Measurements from ENCODE around the gene TPRA1. TPM values are rescaled to one million over a fixed set of nuclear protein-coding genes. Genes with fewer than 3 reads are reported as not detected.

Gene TPRA1
- total and polyA plus RNA-seq, 2 experiments from 2014 or later: 16.7 to 30.4 TPM

GRCh38 chr3:127551178-127551577 lies 39.4 kb downstream of the TPRA1 start:
- Mint-ChIP-seq H3K27me3 (ENCODE audit: insufficient read depth, low read depth, poor library complexity) (peaks cover 7% of the 10 kb centered on the region), H3K27ac (no peak overlapping the region), H3K4me3 (no peak overlapping the region), H3K9me3 (no peaks in the 10 kb centered on the region), H3K36me3 (ENCODE audit: low read depth) (no peaks in the 10 kb centered on the region; the same call in 2 of the 3 replicates), H3K4me1 (peaks cover 20% of the 10 kb centered on the region)
- no peak overlapping the region for H3K4me3 ChIP-seq
- no peaks in the 10 kb centered on the region for H3K79me2 ChIP-seq (replicated peaks; ENCODE audit: insufficient read depth)
- H3K27me3 ChIP-seq (ENCODE audit: insufficient read depth): peaks cover 9% of the 10 kb centered on the region; the same call in 1 of the 2 replicates
- H3K9me2 ChIP-seq (ENCODE audit: insufficient read depth): no peaks in the 10 kb centered on the region
- no peak overlapping the region for H2AFZ ChIP-seq
- H3K4me1 ChIP-seq (ENCODE audit: insufficient read depth): peaks cover 3% of the 10 kb centered on the region; the same call in 1 of the 2 replicates
- H4K20me1 ChIP-seq (replicated peaks; ENCODE audit: insufficient read depth): no peaks in the 10 kb centered on the region
- no peak for TF ChIP-seq CTCF (conservative IDR thresholded peaks at IDR 0.05; ENCODE audit: low read depth in 2 of 2)
- no peak for TF ChIP-seq STAT1 (IDR thresholded peaks at IDR 0.05; ENCODE audit: unreplicated experiment)
- no peak for TF ChIP-seq ZNF462 (CRISPR knock-in tag; IDR thresholded peaks at IDR 0.05)
- TF ChIP-seq ETS1 (IDR thresholded peaks at IDR 0.05): no peak
- TF ChIP-seq REST (IDR thresholded peaks at IDR 0.05; ENCODE audit: unreplicated experiment): no peak
- no peak for TF ChIP-seq CREB1 (CRISPR knock-in tag; IDR thresholded peaks at IDR 0.05; ENCODE audit: low read depth)
- TF ChIP-seq EZH2 (IDR thresholded peaks at IDR 0.05; ENCODE audit: low read depth, unreplicated experiment): no peak
- no peak for TF ChIP-seq NANOG (IDR thresholded peaks at IDR 0.05; ENCODE audit: borderline replicate concordance)
- no peak for TF ChIP-seq JUNB (IDR thresholded peaks at IDR 0.05; ENCODE audit: unreplicated experiment)
- TF ChIP-seq POLR2AphosphoS5 (IDR thresholded peaks at IDR 0.05; ENCODE audit: low read depth): no peak
- TF ChIP-seq ZNF114 (CRISPR knock-in tag; IDR thresholded peaks at IDR 0.05): no peak
- no peak for TF ChIP-seq ZNF331 (CRISPR knock-in tag; IDR thresholded peaks at IDR 0.05; ENCODE audit: low read depth)
- TF ChIP-seq EZH2phosphoT487 (IDR thresholded peaks at IDR 0.05; ENCODE audit: unreplicated experiment): no peak
- H3K4me2 ChIP-seq: no peak overlapping the region
- DNase-seq (ENCODE audit: low spot score) (no peak), ATAC-seq (no peak)
- H3K36me3 ChIP-seq (ENCODE audit: insufficient read depth): no peaks in the 10 kb centered on the region
- H3F3A ChIP-seq (replicated peaks; ENCODE audit: low read depth): no peaks in the 10 kb centered on the region
- no peak overlapping the region for H3K27ac ChIP-seq (ENCODE audit: low read depth)
